IMR-90 (cell line): ENCODE data around the gene GTF3C4. TPM values are rescaled to one million over a fixed set of nuclear protein-coding genes. Genes with fewer than 3 reads are reported as not detected.

Experiments
- ATAC-seq: fragments of 200-7000 bp; cut with Tn5 transposase; 2 replicates; pipeline ENCODE4 v1.9.1; 2020; ENCODE audit warnings: low read depth, mild to moderate bottlenecking, moderate library complexity
- BruUV-seq: library from RNA; stranded (reverse); fragments of 400-500 nt; replicated peaks from 2 replicates; lab custom pipeline; 2021; lab: Mats Ljungman, UMichigan
- CTCF ChIA-PET: fragments of 300-600 bp; formaldehyde crosslinking; extraction: SDS; loops from one replicate; lab custom pipeline; 2021; ENCODE audit warnings: antibody characterized with exemption; lab: Yijun Ruan, JAX
- POLR2A ChIA-PET: fragments of 300-600 bp; sonication (Branson Sonifier 250); formaldehyde crosslinking; loops from one replicate; lab custom pipeline; 2022; ENCODE audit warnings: antibody characterized with exemption; ENCODE audit not compliant: unreplicated experiment; lab: Charles Lee
- DNase-seq: peaks from one replicate; pipeline ENCODE4 v3.0.0; 2013
- H2AFZ ChIP-seq: replicated peaks from 2 replicates; pipeline ENCODE3; 2013; ENCODE audit warnings: low read length, mild to moderate bottlenecking; ENCODE audit not compliant: poor library complexity
- H2AK5ac ChIP-seq: 2 replicates; pipeline ENCODE4 v1.6.1; 2013; ENCODE audit warnings: low read depth, low read length, inconsistent platforms
- H2AK9ac ChIP-seq: replicated peaks from 2 replicates; pipeline ENCODE3; 2013; ENCODE audit warnings: mild to moderate bottlenecking, low read depth, low read length, moderate library complexity; ENCODE audit not compliant: poor library complexity
- H2BK120ac ChIP-seq: 2 replicates; pipeline ENCODE4 v1.6.1; 2013; ENCODE audit warnings: low read depth, low read length, inconsistent platforms
- H2BK15ac ChIP-seq: 3 replicates; pipeline ENCODE4 v1.6.1; 2013; ENCODE audit warnings: low read depth, low read length, inconsistent platforms
- H2BK20ac ChIP-seq: 2 replicates; pipeline ENCODE4 v1.6.1; 2013; ENCODE audit warnings: low read depth, mild to moderate bottlenecking, inconsistent platforms, low read length, moderate library complexity
- H2BK5ac ChIP-seq: 2 replicates; pipeline ENCODE4 v1.6.1; 2013; ENCODE audit warnings: mild to moderate bottlenecking, low read depth, low read length, inconsistent platforms; ENCODE audit not compliant: poor library complexity, severe bottlenecking
- H3K14ac ChIP-seq: replicated peaks from 2 replicates; pipeline ENCODE4 v1.6.1; 2013; ENCODE audit warnings: low read depth, low read length, inconsistent platforms
- H3K18ac ChIP-seq: 2 replicates; pipeline ENCODE4 v1.6.1; 2013; ENCODE audit warnings: low read depth, low read length, control low read depth
- H3K23ac ChIP-seq: 2 replicates; pipeline ENCODE4 v1.6.1; 2013; ENCODE audit warnings: low read depth, low read length, inconsistent platforms
- H3K27ac ChIP-seq: 2 replicates; pipeline ENCODE4 v1.5.1; 2013; ENCODE audit warnings: mild to moderate bottlenecking, control low read depth, low read length; ENCODE audit not compliant: insufficient read depth
- H3K27me3 ChIP-seq: 2 replicates; pipeline ENCODE4 v1.6.1; 2013; ENCODE audit warnings: low read length; ENCODE audit not compliant: control insufficient read depth, insufficient read depth
- H3K36me3 ChIP-seq: 2 replicates; pipeline ENCODE4 v1.6.1; 2013; ENCODE audit warnings: low read length, mixed read lengths; ENCODE audit not compliant: control insufficient read depth, insufficient read depth
- H3K4ac ChIP-seq: 2 replicates; pipeline ENCODE4 v1.6.1; 2013; ENCODE audit warnings: low read depth, low read length, inconsistent platforms
- H3K4me1 ChIP-seq: 2 replicates; pipeline ENCODE4 v1.6.1; 2013; ENCODE audit warnings: low read length, mixed read lengths; ENCODE audit not compliant: control insufficient read depth, insufficient read depth
- H3K4me2 ChIP-seq: 2 replicates; pipeline ENCODE4 v1.6.1; 2013; ENCODE audit warnings: low read depth, mild to moderate bottlenecking, control low read depth, low read length, moderate library complexity
- H3K4me3 ChIP-seq: 2 replicates; pipeline ENCODE4 v1.5.1; 2013; ENCODE audit warnings: low read depth, mild to moderate bottlenecking, control low read depth, low read length, moderate library complexity; ENCODE audit not compliant: insufficient read depth
- H3K56ac ChIP-seq: 2 replicates; pipeline ENCODE4 v1.6.1; 2013; ENCODE audit warnings: low read length, inconsistent platforms; ENCODE audit not compliant: insufficient read depth; ENCODE audit errors: extremely low read depth
- H3K79me1 ChIP-seq, 2 experiments: 2 replicates each; pipeline ENCODE4 v1.6.1; 2013; ENCODE audit warnings: low read length in 2 of 2, inconsistent platforms in 1 of 2, low read depth in 1 of 2
- H3K9ac ChIP-seq: 2 replicates; pipeline ENCODE4 v1.6.1; 2013; ENCODE audit warnings: low read depth, low read length, control low read depth
- H3K9me1 ChIP-seq: 2 replicates; pipeline ENCODE4 v1.6.1; 2013; ENCODE audit warnings: low read length, inconsistent platforms; ENCODE audit not compliant: insufficient read depth
- H3K9me3 ChIP-seq: 2 replicates; pipeline ENCODE4 v1.6.1; 2013; ENCODE audit warnings: low read length; ENCODE audit not compliant: control insufficient read depth, insufficient read depth
- H4K20me1 ChIP-seq: 2 replicates; pipeline ENCODE4 v1.6.1; 2013; ENCODE audit warnings: low read length, inconsistent platforms; ENCODE audit not compliant: insufficient read depth
- H4K5ac ChIP-seq: 2 replicates; pipeline ENCODE4 v1.6.1; 2013; ENCODE audit warnings: mild to moderate bottlenecking, low read depth, low read length, control low read depth
- H4K8ac ChIP-seq, 2 experiments: 2 replicates each; pipeline ENCODE4 v1.6.1; 2013; ENCODE audit warnings: low read depth in 2 of 2, low read length in 2 of 2, control low read depth in 1 of 2, inconsistent platforms in 1 of 2
- H4K91ac ChIP-seq: 2 replicates; pipeline ENCODE4 v1.6.1; 2013; ENCODE audit warnings: low read depth, low read length, inconsistent platforms; ENCODE audit not compliant: insufficient read depth
- CEBPB ChIP-seq: IDR thresholded peaks from 2 replicates; pipeline ENCODE4 v1.6.1; 2012; ENCODE audit warnings: low read depth, low read length, improper control_type of control experiment
- WGBS, 2 experiments: methylation state at CpG; one replicate each; pipeline versions ENCODE4 v1.1.5 to v1.1.7; 2013; ENCODE audit warnings: missing lambda C conversion rate in 2 of 2; ENCODE audit not compliant: insufficient read length in 1 of 2; ENCODE audit errors: extremely low coverage in 2 of 2; 5-methylcytosine and 5-hydroxymethylcytosine counted together
- dilution Hi-C: fragments of 300-500 bp; cut with HindIII; formaldehyde crosslinking; loops from one replicate; pipeline ENCODE4 v1.14.3; 2018; ENCODE audit warnings: low sequenced_read_pairs; ENCODE audit not compliant: unreplicated experiment
- in situ Hi-C: fragments of 300-500 bp; cut with MboI; formaldehyde crosslinking; loops from 3 replicates; pipeline ENCODE4 v1.14.3; 2019; ENCODE audit warnings: low sequenced_read_pairs, inconsistent platforms, mixed read lengths
- intact Hi-C: fragments of 100-400 bp; cut with micrococcal nuclease; formaldehyde crosslinking; loops from 2 replicates; pipeline ENCODE4 v1.10.0; 2022
- polyA plus RNA-seq, 3 experiments: library from polyadenylated mRNA; depleted of rRNA; stranded (reverse); fragments of >200 nt; gene quantifications; 2 replicates each; pipeline ENCODE4 v1.2.3, GENCODE V29; 2012; ENCODE audit warnings: low replicate concordance in 1 of 3
- total RNA-seq: library from RNA; depleted of rRNA; stranded (reverse); fragments of >200 nt; gene quantifications from 2 replicates; pipeline ENCODE4 v1.2.3, GENCODE V29; 2012

Gene GTF3C4
- total and polyA plus RNA-seq, 2 of the 4 experiments (the other 2 are of a cell fraction): 4.7 to 16.5 TPM

DNA sequence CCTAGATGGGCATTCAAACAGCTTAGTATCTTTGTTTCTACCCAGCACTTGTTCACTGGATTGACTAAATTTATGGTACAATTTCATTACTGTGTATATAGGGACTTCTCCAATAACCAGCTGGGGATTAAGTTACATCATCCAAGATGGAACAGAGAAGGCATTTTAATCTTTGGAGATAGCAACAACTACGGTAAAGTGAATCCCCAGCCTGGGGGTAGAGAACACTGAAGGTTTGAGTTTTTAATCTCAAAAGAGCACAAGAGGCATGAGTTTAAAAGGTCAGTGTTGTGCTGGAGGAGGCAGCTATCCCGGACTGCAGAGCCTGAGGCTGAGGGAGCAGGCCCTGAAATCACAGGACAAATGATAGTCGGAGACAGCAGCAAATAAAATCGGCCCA is 29.0 kb upstream of the GTF3C4 start:
- Histone ChIP-seq H2BK15ac (no peak overlapping the region), H3K14ac (no peak overlapping the region), H4K5ac (no peak overlapping the region), H3K4me1 (peaks cover 5% of the 10 kb centered on the region), H3K27me3 (no peaks in the 10 kb centered on the region), H3K27ac (no peak overlapping the region), H2AFZ (no peak overlapping the region), H3K23ac (no peak overlapping the region), H3K4me3 (no peak overlapping the region), H2BK5ac (no peak overlapping the region), H2AK9ac (no peak overlapping the region), H3K4me2 (no peak overlapping the region), H3K9me1 (no peaks in the 10 kb centered on the region), H4K8ac (no peak overlapping the region), H3K36me3 (peaks cover 45% of the 10 kb centered on the region), H3K9ac (no peak overlapping the region), H3K56ac (no peak overlapping the region), H3K18ac (no peak overlapping the region), H4K91ac (no peak overlapping the region), H2AK5ac (no peak overlapping the region), H3K79me1 (no peaks in the 10 kb centered on the region; a peak in 2 of 4 replicates), H2BK120ac (no peak overlapping the region), H3K9me3 (no peaks in the 10 kb centered on the region), H4K20me1 (no peaks in the 10 kb centered on the region), H3K4ac (no peak overlapping the region), H2BK20ac (no peak overlapping the region)
- in situ Hi-C loops: no loop called here
- ChIA-PET POLR2A (no interaction called here), CTCF (no interaction called here)
- dilution Hi-C loops: no loop called here
- WGBS, 2 experiments: 72% methylated on average over 2 of the region's 4 CpGs; no CpG with 5 or more reads in 1 of the 2 experiments
- intact Hi-C loops: no loop called here
- DNase-seq: no peak
- no TSS peak for BruUV-seq
- no peak for ATAC-seq
- no peak for TF ChIP-seq CEBPB
